CD4-positive, alpha-beta T cell treated with Interleukin-2 at 100 ng/mL for 4 hours (primary cell): ENCODE data around the gene CCDC136.

Experiments
- DNase-seq: peaks from one replicate; pipeline ENCODE4 v3.0.0-alpha.2; 2020; ENCODE audit warnings: low spot score

CCDC136 gene

GRCh38 chr7:128831994-128832879 is 40.5 kb downstream of the CCDC136 start:
- no peak for DNase-seq

- no peak for DNase-seq
These were observed 41.0 kb downstream of the CCDC136 start for GRCh38 chr7:128832880-128833147.

- DNase-seq, result no peak
These were observed 41.6 kb downstream of the CCDC136 start for GRCh38 chr7:128833148-128833945.

- no peak for DNase-seq
These were observed 42.2 kb downstream of the CCDC136 start for GRCh38 chr7:128833946-128834325.

GRCh38 chr7:128835231-128835751 is 43.5 kb downstream of the CCDC136 start:
- DNase-seq, result no peak

GRCh38 chr7:128835790-128836641 is 44.2 kb downstream of the CCDC136 start:
- no peak for DNase-seq

DNA sequence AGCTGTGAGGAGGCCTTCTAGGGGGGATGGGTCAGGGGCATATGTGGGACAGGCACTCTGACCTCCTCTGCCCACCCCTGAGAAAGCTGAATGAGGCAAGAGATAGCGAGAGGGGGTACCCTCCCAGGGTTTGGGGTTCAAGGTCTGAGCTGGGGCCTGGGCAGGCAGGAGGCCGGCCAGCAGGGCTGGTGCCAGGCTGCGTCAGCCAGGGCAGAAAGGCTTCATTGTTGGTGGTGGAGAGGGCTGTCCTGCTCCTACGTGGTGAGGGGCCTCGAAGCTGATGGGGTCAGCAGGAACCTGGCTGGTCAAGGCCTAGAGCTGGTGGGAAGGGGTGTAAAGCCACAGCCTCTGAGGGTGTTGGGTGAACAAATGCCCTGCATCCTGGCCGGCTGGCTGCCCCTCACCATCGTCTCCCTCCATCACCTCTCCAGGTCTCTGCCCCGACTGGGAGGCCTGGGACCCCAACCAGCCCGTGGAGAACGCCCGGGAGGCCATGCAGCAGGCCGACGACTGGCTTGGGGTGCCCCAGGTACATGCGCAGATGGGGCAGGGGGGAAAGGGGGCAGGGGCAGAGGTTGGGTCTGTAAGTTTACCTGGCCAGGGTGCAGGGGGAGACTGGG is 45.1 kb downstream of the CCDC136 start:
- DNase-seq, result no peak

DNA sequence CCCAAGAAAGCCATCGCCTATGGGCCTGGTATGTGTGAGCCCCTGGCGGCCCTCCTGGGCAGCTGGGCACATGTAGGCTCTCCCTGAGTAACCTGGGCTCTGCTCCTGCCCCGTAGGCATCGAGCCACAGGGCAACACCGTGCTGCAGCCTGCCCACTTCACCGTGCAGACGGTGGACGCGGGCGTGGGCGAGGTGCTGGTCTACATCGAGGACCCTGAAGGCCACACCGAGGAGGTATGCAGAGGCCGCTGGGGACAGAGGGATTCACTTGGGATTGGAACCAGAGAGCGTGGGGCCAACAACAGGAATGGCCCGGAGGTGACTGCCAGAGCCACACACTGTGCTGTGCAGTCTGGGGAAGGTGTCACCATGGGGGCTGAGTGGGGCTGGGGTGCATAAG is 45.8 kb downstream of the CCDC136 start:
- no peak for DNase-seq

DNA sequence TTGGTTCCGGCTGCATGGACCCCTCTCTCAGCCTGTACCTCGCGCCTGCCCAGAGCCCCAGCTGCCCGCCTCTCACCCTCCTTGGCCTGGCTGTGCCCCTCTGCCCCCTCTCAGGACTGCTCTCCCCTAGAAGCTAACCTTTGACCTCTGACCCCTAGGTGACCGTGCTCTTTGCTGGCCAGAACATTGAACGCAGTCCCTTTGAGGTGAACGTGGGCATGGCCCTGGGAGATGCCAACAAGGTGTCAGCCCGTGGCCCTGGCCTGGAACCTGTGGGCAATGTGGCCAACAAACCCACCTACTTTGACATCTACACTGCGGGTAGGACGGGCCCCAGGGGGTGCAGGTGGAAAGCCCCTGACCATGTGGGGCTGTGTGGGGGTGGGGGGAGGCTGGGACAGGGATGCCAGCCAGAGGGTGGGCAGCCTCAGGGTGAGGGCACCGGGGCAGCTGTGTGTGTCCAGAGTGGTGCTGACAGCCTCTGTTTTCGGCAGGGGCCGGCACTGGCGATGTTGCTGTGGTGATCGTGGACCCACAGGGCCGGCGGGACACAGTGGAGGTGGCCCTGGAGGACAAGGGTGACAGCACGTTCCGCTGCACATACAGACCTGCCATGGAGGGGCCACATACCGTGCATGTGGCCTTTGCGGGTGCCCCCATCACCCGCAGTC is 46.5 kb downstream of the CCDC136 start:
- DNase-seq, result no peak

GRCh38 chr7:128838981-128839731 is 47.4 kb downstream of the CCDC136 start:
- no peak for DNase-seq

DNA sequence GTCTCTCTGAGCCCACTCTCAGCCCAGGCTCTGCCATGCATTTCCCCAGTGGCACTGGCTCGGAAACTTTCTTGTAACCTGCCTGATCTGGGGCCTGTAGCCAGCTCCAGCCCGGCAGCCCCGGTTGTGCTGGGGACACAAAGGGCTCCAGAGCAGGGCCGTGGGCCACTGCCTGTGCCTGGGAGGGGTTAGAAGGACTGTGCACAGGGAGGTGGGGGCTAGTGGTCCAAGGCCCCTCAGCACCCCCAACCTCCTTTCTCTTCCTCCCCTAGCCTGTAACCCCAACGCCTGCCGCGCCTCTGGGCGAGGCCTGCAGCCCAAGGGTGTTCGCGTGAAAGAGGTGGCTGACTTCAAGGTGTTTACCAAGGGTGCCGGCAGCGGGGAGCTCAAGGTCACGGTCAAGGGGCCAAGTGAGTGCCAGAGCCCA is 48.0 kb downstream of the CCDC136 start:
- no peak for DNase-seq

DNA sequence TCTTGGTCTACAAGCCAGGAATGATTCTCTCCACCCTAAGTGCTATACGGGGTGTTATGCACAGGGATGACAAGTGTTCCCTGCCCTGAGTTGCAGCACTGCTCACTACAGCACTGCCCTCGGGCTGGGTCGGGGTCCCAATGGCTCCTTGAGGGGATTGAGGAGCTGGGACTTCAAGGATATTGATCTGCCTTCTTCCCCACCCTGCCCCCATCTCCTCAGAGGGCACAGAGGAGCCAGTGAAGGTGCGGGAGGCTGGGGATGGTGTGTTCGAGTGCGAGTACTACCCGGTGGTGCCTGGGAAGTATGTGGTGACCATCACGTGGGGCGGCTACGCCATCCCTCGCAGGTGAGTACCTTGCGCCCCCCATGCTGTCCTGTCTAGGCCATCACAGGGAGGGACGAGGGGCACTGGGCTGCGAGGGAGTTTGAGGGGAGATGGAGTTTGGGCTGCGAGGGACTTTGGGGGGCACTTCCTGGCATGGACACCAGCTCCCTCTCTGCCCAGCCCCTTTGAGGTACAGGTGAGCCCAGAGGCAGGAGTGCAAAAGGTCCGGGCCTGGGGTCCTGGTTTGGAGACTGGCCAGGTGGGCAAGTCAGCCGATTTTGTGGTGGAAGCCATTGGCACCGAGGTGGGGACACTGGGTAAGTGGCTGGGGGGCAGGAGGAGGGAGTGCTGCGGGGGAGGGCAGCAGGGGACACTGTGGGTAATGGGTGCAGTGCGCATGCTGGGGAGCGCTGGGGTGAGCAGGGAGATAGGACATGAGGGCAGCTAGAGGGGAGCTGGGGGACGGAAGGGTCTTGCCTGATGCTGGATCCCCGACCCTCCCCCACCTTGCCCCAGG is 48.8 kb downstream of the CCDC136 start:
- DNase-seq, result no peak

DNA sequence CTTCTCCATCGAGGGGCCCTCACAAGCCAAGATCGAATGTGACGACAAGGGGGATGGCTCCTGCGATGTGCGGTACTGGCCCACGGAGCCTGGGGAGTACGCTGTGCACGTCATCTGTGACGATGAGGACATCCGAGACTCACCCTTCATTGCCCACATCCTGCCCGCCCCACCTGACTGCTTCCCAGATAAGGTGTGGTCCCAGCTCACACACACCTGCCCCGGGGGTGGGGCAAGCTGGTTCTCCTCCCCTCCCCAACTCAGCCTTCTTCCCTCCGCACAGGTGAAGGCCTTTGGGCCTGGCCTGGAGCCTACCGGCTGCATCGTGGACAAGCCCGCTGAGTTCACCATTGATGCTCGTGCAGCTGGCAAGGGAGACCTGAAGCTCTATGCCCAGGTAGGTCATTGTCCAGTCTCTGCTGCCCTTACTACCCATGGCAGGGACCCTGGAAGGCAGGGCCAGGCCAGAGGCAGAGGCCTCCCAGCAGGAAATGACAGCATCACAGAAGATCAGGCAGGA is 49.5 kb downstream of the CCDC136 start:
- no peak for DNase-seq

DNA sequence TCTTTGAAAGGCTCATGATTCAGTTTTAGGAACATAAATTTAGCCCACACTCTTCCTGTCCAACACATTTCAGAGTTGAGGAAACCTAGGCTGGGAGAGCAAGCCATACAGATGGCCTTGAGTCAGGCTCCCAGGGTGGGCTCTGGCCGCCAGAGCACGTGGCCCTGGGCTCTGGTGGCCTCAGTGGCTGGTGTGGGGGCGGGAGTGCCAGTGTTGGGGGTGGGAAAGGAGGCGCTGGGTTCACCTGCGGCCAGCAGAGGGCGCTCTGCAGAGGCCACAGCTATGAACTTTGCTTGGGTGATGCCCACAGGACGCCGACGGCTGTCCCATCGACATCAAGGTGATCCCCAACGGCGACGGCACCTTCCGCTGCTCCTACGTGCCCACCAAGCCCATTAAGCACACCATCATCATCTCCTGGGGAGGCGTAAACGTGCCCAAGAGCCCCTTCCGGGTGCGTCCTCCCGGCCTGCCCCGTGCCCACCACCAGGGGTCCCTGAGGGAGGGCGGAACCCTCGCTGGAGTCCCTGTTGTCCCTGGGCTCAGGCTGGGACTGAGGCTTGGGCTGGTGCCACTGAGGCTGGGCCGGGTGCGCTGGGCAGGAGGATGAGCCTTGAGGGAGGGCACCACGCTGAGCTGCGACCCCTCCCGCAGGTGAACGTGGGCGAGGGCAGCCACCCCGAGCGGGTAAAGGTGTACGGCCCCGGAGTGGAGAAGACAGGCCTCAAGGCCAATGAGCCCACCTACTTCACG is 50.3 kb downstream of the CCDC136 start:
- DNase-seq, result peak; percentile 50

- no peak for DNase-seq
These were observed 51.2 kb downstream of the CCDC136 start for GRCh38 chr7:128842674-128843641.

DNA sequence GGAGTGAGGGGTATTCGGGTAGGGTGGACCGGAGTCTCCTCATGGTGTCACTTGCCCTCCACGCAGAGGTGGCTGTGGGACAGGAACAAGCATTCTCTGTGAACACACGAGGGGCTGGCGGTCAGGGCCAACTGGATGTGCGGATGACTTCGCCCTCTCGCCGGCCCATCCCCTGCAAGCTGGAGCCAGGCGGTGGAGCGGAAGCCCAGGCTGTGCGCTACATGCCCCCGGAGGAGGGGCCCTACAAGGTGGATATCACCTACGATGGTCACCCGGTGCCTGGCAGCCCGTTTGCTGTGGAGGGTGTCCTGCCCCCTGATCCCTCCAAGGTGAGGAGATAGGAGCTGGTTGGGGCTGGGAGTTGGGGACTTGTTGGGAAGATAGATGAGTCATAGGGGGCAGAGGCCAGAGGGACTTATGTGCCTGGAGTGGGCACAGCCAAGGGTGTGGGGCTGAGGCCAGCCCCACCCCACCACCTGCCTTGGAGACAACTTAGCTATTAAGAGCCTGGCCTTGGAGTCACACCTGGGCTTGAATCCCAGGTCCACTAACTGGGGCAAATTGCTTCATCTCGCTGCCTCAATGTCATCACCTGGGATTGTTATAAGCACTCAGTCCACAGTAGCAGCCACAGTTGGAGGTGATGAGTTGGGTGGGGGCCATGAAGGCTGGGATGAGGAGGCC is 52.3 kb downstream of the CCDC136 start:
- DNase-seq, result no peak
